NCI-H2196 (cell line): ENCODE results near the gene RDH11.
A peak's percentile ranks its signal among the peaks of the same experiment; 100 is the strongest.
"Not testable (repeated sequence)": the region's sequence is repeated elsewhere in the genome, so short reads cannot be mapped to it uniquely, and the experiment has no call there.

Experiments
- DNase-seq: peaks from one replicate; lab custom pipeline; 2025; ENCODE audit not compliant: unreplicated experiment; lab: John Stamatoyannopoulos, UW

Gene RDH11

GRCh38 chr14:67695394-67695949, at the start of gene RDH11:
RDH11 (minus strand) TSS chr14:67695764; CDS start chr14:67695703, 61 bp downstream.
- DNase-seq: peak; percentile 94

GRCh38 chr14:67744046-67744445, 48.5 kb upstream of the RDH11 start:
- DNase-seq: no peak

- no peak for DNase-seq
Observed at GRCh38 chr14:67738740-67739504, 43.4 kb upstream of the RDH11 start.

GRCh38 chr14:67736771-67737170, 41.2 kb upstream of the RDH11 start:
- DNase-seq: no peak

- DNase-seq: no peak
Observed at GRCh38 chr14:67735336-67736147, 40.0 kb upstream of the RDH11 start.

GRCh38 chr14:67734675-67735074, 39.1 kb upstream of the RDH11 start:
- no peak for DNase-seq

- no peak for DNase-seq
Observed at GRCh38 chr14:67733616-67734015, 38.1 kb upstream of the RDH11 start.

- no peak for DNase-seq
Observed at GRCh38 chr14:67729072-67729885, 33.7 kb upstream of the RDH11 start.

- no peak for DNase-seq
Observed at GRCh38 chr14:67728258-67728657, 32.7 kb upstream of the RDH11 start.

- no peak for DNase-seq
Observed at GRCh38 chr14:67727361-67727760, 31.8 kb upstream of the RDH11 start.

- no peak for DNase-seq
Observed at GRCh38 chr14:67725171-67725570, 29.6 kb upstream of the RDH11 start.

- DNase-seq: no peak
Observed at GRCh38 chr14:67722293-67722692, 26.7 kb upstream of the RDH11 start.

- no peak for DNase-seq
Observed at GRCh38 chr14:67721875-67722274, 26.3 kb upstream of the RDH11 start.

- DNase-seq: no peak
Observed at GRCh38 chr14:67719866-67720265, 24.3 kb upstream of the RDH11 start.

- DNase-seq: not testable (repeated sequence)
Observed at GRCh38 chr14:67719385-67719784, 23.8 kb upstream of the RDH11 start.

GRCh38 chr14:67718265-67718664, 22.7 kb upstream of the RDH11 start:
- DNase-seq: no peak

- DNase-seq: no peak
Observed at GRCh38 chr14:67717048-67717447, 21.5 kb upstream of the RDH11 start.

- no peak for DNase-seq
Observed at GRCh38 chr14:67710209-67710608, 14.6 kb upstream of the RDH11 start.

- not testable (repeated sequence) for DNase-seq
Observed at GRCh38 chr14:67709796-67710195, 14.2 kb upstream of the RDH11 start.

GRCh38 chr14:67709346-67709745, 13.8 kb upstream of the RDH11 start:
- DNase-seq: not testable (repeated sequence)

GRCh38 chr14:67705211-67705610, 9.6 kb upstream of the RDH11 start:
- DNase-seq: no peak
